HG03045 (cell line): ENCODE measurements around the gene WDR1.

Source experiments
- ATAC-seq: cut with Tn5 transposase; IDR thresholded peaks from one replicate; pipeline ENCODE4 v1.9.1; 2021; ENCODE audit warnings: mild to moderate bottlenecking, moderate library complexity; ENCODE audit not compliant: unreplicated experiment

Gene WDR1

GRCh38 chr4:10074076-10074766 lies 42.4 kb downstream of the WDR1 start:
- no peak for ATAC-seq

GRCh38 chr4:10072420-10073017 lies 44.1 kb downstream of the WDR1 start:
- no peak for ATAC-seq

GRCh38 chr4:10069075-10069642 lies 47.4 kb downstream of the WDR1 start:
- no peak for ATAC-seq

GRCh38 chr4:10066670-10067651 lies 49.6 kb downstream of the WDR1 start:
- no peak for ATAC-seq

GRCh38 chr4:10066206-10066605 lies 50.4 kb downstream of the WDR1 start:
- no peak for ATAC-seq

GRCh38 chr4:10063544-10064300 lies 52.9 kb downstream of the WDR1 start:
- no peak for ATAC-seq

GRCh38 chr4:10061650-10062415 lies 54.8 kb downstream of the WDR1 start:
- no peak for ATAC-seq

GRCh38 chr4:10058371-10058770 lies 58.2 kb downstream of the WDR1 start:
- ATAC-seq: no peak

GRCh38 chr4:10057023-10057395 lies 59.6 kb downstream of the WDR1 start:
- no peak for ATAC-seq

- ATAC-seq: no peak
Measured at GRCh38 chr4:10056334-10057022, 60.1 kb downstream of the WDR1 start.

GRCh38 chr4:10055871-10056270 lies 60.7 kb downstream of the WDR1 start:
- no peak for ATAC-seq

- no peak for ATAC-seq
Measured at GRCh38 chr4:10054571-10055041, 62.0 kb downstream of the WDR1 start.

- ATAC-seq: no peak
Measured at GRCh38 chr4:10053635-10054453, 62.8 kb downstream of the WDR1 start.

- ATAC-seq: no peak
Measured at GRCh38 chr4:10051517-10052135, 65.0 kb downstream of the WDR1 start.

GRCh38 chr4:10050721-10051120 lies 65.9 kb downstream of the WDR1 start:
- ATAC-seq: no peak

GRCh38 chr4:10050261-10050661 lies 66.3 kb downstream of the WDR1 start:
- no peak for ATAC-seq

GRCh38 chr4:10048941-10049697 lies 67.5 kb downstream of the WDR1 start:
- ATAC-seq: no peak
